OCI-LY1 (cell line): ENCODE data around the gene ARHGAP10.

Experiments
- H2AFZ ChIP-seq: fragments of 200-600 bp; sonication (generic), shearing (Covaris generic); 2 replicates; pipeline ENCODE4 v1.6.0; 2014; ENCODE audit warnings: antibody characterized with exemption, mild to moderate bottlenecking, low read length
- H3F3A ChIP-seq: fragments of 200-600 bp; sonication (generic), shearing (Covaris generic); 2 replicates; pipeline ENCODE4 v1.6.0; 2014; ENCODE audit warnings: mild to moderate bottlenecking, antibody characterized with exemption, low read length, moderate library complexity; ENCODE audit not compliant: insufficient read depth
- H3K27ac ChIP-seq: fragments of 200-600 bp; sonication (generic); 2 replicates; pipeline ENCODE4 v1.5.1; 2014; ENCODE audit warnings: low read length, mixed run types, mild to moderate bottlenecking, low read depth; ENCODE audit not compliant: poor library complexity, severe bottlenecking
- H3K27me3 ChIP-seq: fragments of 200-600 bp; sonication (generic); 2 replicates; pipeline ENCODE4 v1.6.0; 2014; ENCODE audit warnings: antibody characterized with exemption, mild to moderate bottlenecking, low read length, moderate library complexity; ENCODE audit not compliant: insufficient read depth
- H3K36me3 ChIP-seq: fragments of 200-600 bp; sonication (generic); 2 replicates; pipeline ENCODE4 v1.6.1; 2014; ENCODE audit warnings: mild to moderate bottlenecking, antibody characterized with exemption, low read length, moderate library complexity, mixed read lengths; ENCODE audit not compliant: insufficient read depth
- H3K4me1 ChIP-seq: fragments of 200-600 bp; sonication (generic); 2 replicates; pipeline ENCODE4 v1.5.1; 2014; ENCODE audit warnings: mild to moderate bottlenecking, low read length, moderate library complexity; ENCODE audit not compliant: insufficient read depth, severe bottlenecking
- H3K4me2 ChIP-seq: fragments of 200-600 bp; sonication (generic), shearing (Covaris generic); 2 replicates; pipeline ENCODE4 v1.6.1; 2014; ENCODE audit warnings: low read length
- H3K4me3 ChIP-seq: fragments of 200-600 bp; sonication (generic); 2 replicates; pipeline ENCODE4 v1.5.1; 2014; ENCODE audit warnings: low read length, low read depth, mild to moderate bottlenecking, mixed read lengths; ENCODE audit not compliant: poor library complexity, severe bottlenecking
- H3K79me2 ChIP-seq: fragments of 200-600 bp; shearing (Covaris generic); 2 replicates; pipeline ENCODE4 v1.6.1; 2016; ENCODE audit warnings: mixed run types, low read length, mixed read lengths; ENCODE audit not compliant: insufficient read depth
- H3K9ac ChIP-seq: fragments of 200-600 bp; sonication (generic), shearing (Covaris generic); 2 replicates; pipeline ENCODE4 v1.6.1; 2014; ENCODE audit warnings: mild to moderate bottlenecking, low read length, mixed read lengths
- H3K9me2 ChIP-seq: fragments of 200-600 bp; sonication (generic), shearing (Covaris generic); 2 replicates; pipeline ENCODE4 v1.6.1; 2014; ENCODE audit warnings: low read depth, mild to moderate bottlenecking, low read length, mixed read lengths
- H3K9me3 ChIP-seq: fragments of 200-600 bp; shearing (Covaris generic); 2 replicates; pipeline ENCODE4 v1.6.1; 2014; ENCODE audit warnings: low read length, mixed read lengths
- H4K20me1 ChIP-seq: fragments of 200-600 bp; sonication (generic), shearing (Covaris generic); 2 replicates; pipeline ENCODE4 v1.6.0; 2016; ENCODE audit warnings: mild to moderate bottlenecking, low read length; ENCODE audit not compliant: insufficient read depth
- EZH2 ChIP-seq: fragments of 200-600 bp; sonication (generic), shearing (Covaris generic); IDR thresholded peaks from 2 replicates; pipeline ENCODE4 v1.8.0; 2017; ENCODE audit warnings: borderline replicate concordance, mixed run types, mild to moderate bottlenecking, antibody characterized with exemption, low read length, moderate library complexity, mixed read lengths
- TF ChIP-seq, protein P1 (sequence below): fragments of 200-600 bp; sonication (generic), shearing (Covaris generic); IDR thresholded peaks from 2 replicates; pipeline ENCODE4 v1.5.1; 2017; ENCODE audit warnings: mild to moderate bottlenecking, antibody characterized with exemption, low read length, moderate library complexity, mixed read lengths

ARHGAP10 gene

DNA sequence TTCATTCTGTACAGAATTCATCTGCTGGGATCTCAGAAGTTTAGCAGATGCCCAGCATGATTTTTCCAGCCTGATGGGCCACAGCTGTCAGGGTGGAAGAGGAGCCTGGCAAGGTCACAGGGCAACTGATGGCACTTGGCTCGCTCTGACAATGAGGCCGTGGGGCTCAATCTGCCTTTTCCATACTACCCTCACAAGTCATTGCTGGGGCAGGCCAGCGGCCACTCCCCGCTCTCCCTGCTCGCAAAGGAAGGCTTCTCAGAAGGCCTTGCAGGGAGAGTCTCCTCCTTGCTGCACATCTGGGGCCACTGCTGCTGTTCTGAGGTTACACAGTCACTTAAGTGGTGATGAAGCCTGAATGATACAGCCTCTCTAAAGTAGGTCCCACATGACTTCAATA, 361.2 kb downstream of the ARHGAP10 start:
- H3K36me3 ChIP-seq, result no peaks in the 10 kb centered on the region
- H3K4me3 ChIP-seq, result no peak overlapping the region
- no peak overlapping the region for H2AFZ ChIP-seq
- H3K9ac ChIP-seq, result no peak overlapping the region
- TF ChIP-seq EZH2, result no peak
- TF ChIP-seq, protein P1, sequence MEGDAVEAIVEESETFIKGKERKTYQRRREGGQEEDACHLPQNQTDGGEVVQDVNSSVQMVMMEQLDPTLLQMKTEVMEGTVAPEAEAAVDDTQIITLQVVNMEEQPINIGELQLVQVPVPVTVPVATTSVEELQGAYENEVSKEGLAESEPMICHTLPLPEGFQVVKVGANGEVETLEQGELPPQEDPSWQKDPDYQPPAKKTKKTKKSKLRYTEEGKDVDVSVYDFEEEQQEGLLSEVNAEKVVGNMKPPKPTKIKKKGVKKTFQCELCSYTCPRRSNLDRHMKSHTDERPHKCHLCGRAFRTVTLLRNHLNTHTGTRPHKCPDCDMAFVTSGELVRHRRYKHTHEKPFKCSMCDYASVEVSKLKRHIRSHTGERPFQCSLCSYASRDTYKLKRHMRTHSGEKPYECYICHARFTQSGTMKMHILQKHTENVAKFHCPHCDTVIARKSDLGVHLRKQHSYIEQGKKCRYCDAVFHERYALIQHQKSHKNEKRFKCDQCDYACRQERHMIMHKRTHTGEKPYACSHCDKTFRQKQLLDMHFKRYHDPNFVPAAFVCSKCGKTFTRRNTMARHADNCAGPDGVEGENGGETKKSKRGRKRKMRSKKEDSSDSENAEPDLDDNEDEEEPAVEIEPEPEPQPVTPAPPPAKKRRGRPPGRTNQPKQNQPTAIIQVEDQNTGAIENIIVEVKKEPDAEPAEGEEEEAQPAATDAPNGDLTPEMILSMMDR, result no peak
- H4K20me1 ChIP-seq, result no peaks in the 10 kb centered on the region
- no peaks in the 10 kb centered on the region for H3F3A ChIP-seq
- H3K4me1 ChIP-seq, result peaks cover 20% of the 10 kb centered on the region
- no peaks in the 10 kb centered on the region for H3K9me3 ChIP-seq
- H3K4me2 ChIP-seq, result no peak overlapping the region
- no peaks in the 10 kb centered on the region for H3K9me2 ChIP-seq
- H3K27me3 ChIP-seq, result no peaks in the 10 kb centered on the region
- no peaks in the 10 kb centered on the region for H3K79me2 ChIP-seq
- H3K27ac ChIP-seq, result no peak overlapping the region

DNA sequence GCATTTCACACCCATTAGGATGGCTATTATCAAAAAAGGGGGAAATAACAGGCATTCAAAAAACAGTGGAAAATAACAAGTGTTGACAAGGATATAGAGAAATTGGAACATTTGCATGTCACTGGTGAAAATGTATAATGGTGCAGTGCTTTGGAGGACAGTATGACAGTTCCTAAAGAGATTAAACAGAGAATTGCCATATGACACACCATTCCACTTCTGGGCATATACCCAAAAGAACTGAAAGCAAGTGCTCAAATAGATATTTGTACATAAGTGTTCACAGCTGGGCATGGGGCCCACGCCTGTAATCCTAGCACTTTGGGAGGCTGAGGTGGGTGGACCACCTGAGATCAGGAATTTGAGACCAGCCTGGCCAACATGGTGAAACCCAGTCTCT, 362.3 kb downstream of the ARHGAP10 start:
- Histone ChIP-seq H2AFZ (no peak overlapping the region), H3K4me1 (peaks cover 20% of the 10 kb centered on the region), H3K27ac (no peak overlapping the region), H3K36me3 (no peaks in the 10 kb centered on the region), H3K4me2 (no peak overlapping the region), H3F3A (no peaks in the 10 kb centered on the region), H3K27me3 (no peaks in the 10 kb centered on the region), H3K4me3 (no peak overlapping the region), H3K9me2 (no peaks in the 10 kb centered on the region), H3K9me3 (no peaks in the 10 kb centered on the region), H3K9ac (no peak overlapping the region), H4K20me1 (no peaks in the 10 kb centered on the region), H3K79me2 (no peaks in the 10 kb centered on the region)
- TF ChIP-seq EZH2, result no peak

DNA sequence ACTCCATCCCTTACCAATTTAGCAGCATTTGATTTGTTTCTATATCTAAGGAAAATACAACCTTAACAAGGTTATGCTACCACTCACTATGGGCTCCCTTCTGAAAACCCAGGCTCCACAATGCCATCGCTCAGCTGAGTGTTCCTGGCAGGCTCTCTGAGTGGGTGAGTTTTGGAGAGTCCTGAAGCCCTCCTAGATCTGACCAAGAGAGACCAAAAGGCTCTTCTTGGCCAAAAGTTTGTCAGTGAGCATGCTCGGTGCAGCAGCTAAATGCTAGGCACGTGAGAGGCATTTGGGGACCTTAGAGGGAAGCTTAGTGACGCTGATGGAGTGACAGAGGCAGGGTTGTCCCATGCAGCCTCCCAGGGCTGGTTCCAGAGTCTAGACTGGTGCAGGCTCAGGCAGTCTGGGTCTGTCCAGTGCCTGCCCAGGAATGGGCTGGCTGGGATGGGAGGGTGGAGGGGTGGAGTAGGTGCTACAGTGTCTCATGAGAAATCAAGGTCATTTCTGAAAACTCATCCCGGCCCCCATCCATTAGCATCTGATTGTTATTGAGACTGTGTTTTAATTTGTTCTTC, 363.5 kb downstream of the ARHGAP10 start:
- no peaks in the 10 kb centered on the region for H3K36me3 ChIP-seq

DNA sequence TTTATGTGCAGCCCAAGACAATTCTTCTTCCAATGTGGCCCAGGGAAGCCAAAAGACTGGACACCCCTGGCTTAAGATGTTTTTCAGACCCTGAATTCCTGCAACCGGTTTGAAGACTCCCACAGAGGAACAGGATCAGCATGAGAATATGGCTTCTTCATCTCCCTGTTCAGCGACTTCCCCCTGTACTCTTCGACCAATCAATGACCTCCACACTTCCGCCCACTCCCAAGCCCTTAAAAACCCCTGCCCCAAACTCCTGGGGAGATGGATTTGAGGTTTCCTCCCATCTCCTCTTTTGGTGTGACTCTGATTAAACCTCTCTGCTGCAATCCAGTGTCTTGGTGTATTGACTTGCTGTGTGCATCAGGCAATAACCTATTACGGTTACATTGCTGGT, 365.9 kb downstream of the ARHGAP10 start:
- Histone ChIP-seq H3K9me2 (no peaks in the 10 kb centered on the region), H3K27ac (no peak overlapping the region), H3K9me3 (no peaks in the 10 kb centered on the region), H3K4me3 (no peak overlapping the region), H2AFZ (no peak overlapping the region), H3K27me3 (no peaks in the 10 kb centered on the region), H3K36me3 (no peaks in the 10 kb centered on the region), H3K9ac (no peak overlapping the region), H4K20me1 (no peaks in the 10 kb centered on the region), H3K4me2 (no peak overlapping the region), H3K79me2 (no peaks in the 10 kb centered on the region), H3K4me1 (peaks cover 10% of the 10 kb centered on the region), H3F3A (no peaks in the 10 kb centered on the region)
- no peak for TF ChIP-seq EZH2
- TF ChIP-seq, protein P1, result no peak

More for the DNA sequence above, 363.5 kb downstream of the ARHGAP10 start:
- Histone ChIP-seq H4K20me1 (no peaks in the 10 kb centered on the region), H3K9me2 (no peaks in the 10 kb centered on the region), H3F3A (no peaks in the 10 kb centered on the region), H3K4me1 (peaks cover 9% of the 10 kb centered on the region), H3K27me3 (no peaks in the 10 kb centered on the region), H2AFZ (no peak overlapping the region), H3K4me2 (no peak overlapping the region), H3K27ac (no peak overlapping the region), H3K9ac (no peak overlapping the region), H3K9me3 (no peaks in the 10 kb centered on the region), H3K4me3 (no peak overlapping the region), H3K79me2 (no peaks in the 10 kb centered on the region)
- TF ChIP-seq, protein P1, result no peak
- no peak for TF ChIP-seq EZH2
